SK-N-MC (cell line): ENCODE measurements around the gene KCTD16.

ENCODE experiments used
- EZH2 ChIP-seq: fragments of 200-600 bp; sonication (generic); IDR thresholded peaks from one replicate; pipeline ENCODE4 v1.6.1; 2017; ENCODE audit warnings: antibody characterized with exemption
- FOXP2 ChIP-seq: optimal IDR thresholded peaks from 2 replicates; pipeline ENCODE3; 2011; ENCODE audit warnings: mild to moderate bottlenecking, moderate library complexity; ENCODE audit not compliant: insufficient read depth; ENCODE audit errors: extremely low read length, control extremely low read depth
- POLR2AphosphoS5 ChIP-seq: IDR thresholded peaks from 2 replicates; pipeline ENCODE4 v1.6.1; 2012; ENCODE audit warnings: mild to moderate bottlenecking, low read depth, low read length, borderline replicate concordance

- no peak for TF ChIP-seq EZH2
- no peak for TF ChIP-seq POLR2AphosphoS5
- no peak for TF ChIP-seq FOXP2
These were observed 33.3 kb downstream of the KCTD16 start for GRCh38 chr5:144203750-144204596.
